SU-DHL-6 (cell line): ENCODE results near the gene LCTL.

ENCODE experiments used
- H2AFZ ChIP-seq: fragments of 200-600 bp; sonication (generic); 2 replicates; pipeline ENCODE4 v1.6.1; 2014; ENCODE audit warnings: low read depth, mild to moderate bottlenecking, moderate library complexity, mixed read lengths, antibody characterized with exemption, low read length; ENCODE audit not compliant: severe bottlenecking
- H3F3A ChIP-seq: fragments of 200-600 bp; shearing (Covaris generic); 2 replicates; pipeline ENCODE4 v1.6.0; 2016; ENCODE audit warnings: antibody characterized with exemption, mild to moderate bottlenecking; ENCODE audit not compliant: insufficient read depth
- H3K27ac ChIP-seq: fragments of 200-600 bp; sonication (generic); 2 replicates; pipeline ENCODE4 v1.5.1; 2016; ENCODE audit warnings: low read depth, mild to moderate bottlenecking, low read length, moderate library complexity, mixed read lengths
- H3K27me3 ChIP-seq: fragments of 200-600 bp; sonication (generic), shearing (Covaris generic); 2 replicates; pipeline ENCODE4 v1.6.0; 2014; ENCODE audit warnings: mild to moderate bottlenecking, low read length
- H3K36me3 ChIP-seq: fragments of 200-600 bp; sonication (generic); 2 replicates; pipeline ENCODE4 v1.6.1; 2014; ENCODE audit warnings: mild to moderate bottlenecking, low read length, mixed read lengths
- H3K4me2 ChIP-seq: fragments of 300-600, 200-600 bp; shearing (Covaris generic), sonication (generic); 2 replicates; pipeline ENCODE4 v1.6.0; 2014; ENCODE audit warnings: low read length, low read depth, mild to moderate bottlenecking; ENCODE audit not compliant: poor library complexity, severe bottlenecking
- H3K4me3 ChIP-seq: fragments of 200-600 bp; sonication (generic); 2 replicates; pipeline ENCODE4 v1.5.1; 2014; ENCODE audit warnings: antibody characterized with exemption, low read length, mild to moderate bottlenecking, mixed read lengths; ENCODE audit not compliant: insufficient read depth, poor library complexity, severe bottlenecking
- H3K79me2 ChIP-seq: fragments of 200-600 bp; sonication (generic); 2 replicates; pipeline ENCODE4 v1.6.1; 2014; ENCODE audit warnings: mild to moderate bottlenecking, low read length, moderate library complexity; ENCODE audit not compliant: insufficient read depth
- H3K9ac ChIP-seq: fragments of 200-600 bp; sonication (generic); 2 replicates; pipeline ENCODE4 v1.7.0; 2014; ENCODE audit warnings: mild to moderate bottlenecking, low read length
- H3K9me2 ChIP-seq: fragments of 200-600 bp; sonication (generic); replicated peaks from 2 replicates; pipeline ENCODE4 v1.6.1; 2014; ENCODE audit warnings: low read length; ENCODE audit not compliant: insufficient read depth
- H3K9me3 ChIP-seq: fragments of 200-600 bp; sonication (generic); 2 replicates; pipeline ENCODE4 v1.6.1; 2014; ENCODE audit warnings: low read length, mixed read lengths; ENCODE audit not compliant: insufficient read depth
- H4K20me1 ChIP-seq: fragments of 200-600 bp; sonication (generic); 2 replicates; pipeline ENCODE4 v1.6.1; 2014; ENCODE audit warnings: low read depth, mild to moderate bottlenecking, antibody characterized with exemption, low read length, moderate library complexity, mixed read lengths
- CTCF ChIP-seq: fragments of 200-600 bp; sonication (generic); IDR thresholded peaks from one replicate; pipeline ENCODE4 v1.5.1; 2017; ENCODE audit warnings: antibody characterized with exemption, mild to moderate bottlenecking, low read length, moderate library complexity; ENCODE audit not compliant: insufficient read depth, poor library complexity, severe bottlenecking
- EZH2phosphoT487 ChIP-seq: fragments of 200-600 bp; sonication (generic), shearing (Covaris generic); conservative IDR thresholded peaks from 2 replicates; pipeline ENCODE4 v1.6.1; 2018; ENCODE audit warnings: mild to moderate bottlenecking, antibody characterized with exemption, low read length, moderate library complexity, mixed read lengths

Gene LCTL

DNA sequence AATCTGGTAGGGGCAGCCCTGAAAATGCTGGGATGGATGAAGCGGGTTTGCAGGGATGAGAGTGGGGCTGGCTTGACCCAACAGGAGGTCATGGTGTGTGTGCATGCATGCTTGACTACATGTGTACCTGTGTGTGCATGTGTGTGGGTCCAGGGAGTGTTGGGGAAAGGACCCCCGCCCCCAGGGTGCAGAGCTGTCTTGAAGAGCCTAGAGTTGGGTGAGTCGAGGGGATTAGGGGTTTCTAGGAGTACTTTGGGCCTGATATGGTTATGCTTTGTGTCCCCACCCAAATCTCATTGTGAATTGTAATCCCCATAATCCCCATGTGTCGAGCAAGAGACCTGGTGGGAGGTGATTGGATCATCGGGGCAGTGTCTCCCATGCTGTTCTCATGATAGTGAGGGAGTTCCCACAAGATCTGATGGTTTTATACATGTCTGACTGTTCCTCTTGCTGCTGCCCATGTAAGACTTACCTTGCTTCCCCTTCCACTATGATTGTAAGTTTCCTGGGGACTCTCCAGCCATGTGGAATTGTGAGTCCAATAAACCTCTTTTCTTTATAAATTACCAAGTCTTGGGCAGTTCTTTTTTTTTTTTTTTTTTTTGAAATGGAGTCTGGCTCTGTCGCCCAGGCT is 5.2 kb upstream of the LCTL start:
- Histone ChIP-seq H3F3A (no peaks in the 10 kb centered on the region), H3K9me2 (no peaks in the 10 kb centered on the region), H3K27me3 (no peaks in the 10 kb centered on the region), H2AFZ (no peak overlapping the region), H3K9ac (no peak overlapping the region), H3K36me3 (no peaks in the 10 kb centered on the region), H3K79me2 (no peaks in the 10 kb centered on the region), H4K20me1 (no peaks in the 10 kb centered on the region), H3K9me3 (no peaks in the 10 kb centered on the region), H3K27ac (no peak overlapping the region), H3K4me2 (no peak overlapping the region), H3K4me3 (no peak overlapping the region)
- TF ChIP-seq CTCF = no peak
- no peak for TF ChIP-seq EZH2phosphoT487

- no peaks in the 10 kb centered on the region for H3K79me2 ChIP-seq
- H3K4me3 ChIP-seq = no peak overlapping the region
- no peaks in the 10 kb centered on the region for H3F3A ChIP-seq
- no peak overlapping the region for H3K27ac ChIP-seq
- no peak overlapping the region for H2AFZ ChIP-seq
- H4K20me1 ChIP-seq = no peaks in the 10 kb centered on the region
- no peaks in the 10 kb centered on the region for H3K9me3 ChIP-seq
- H3K4me2 ChIP-seq = no peak overlapping the region
- no peak for TF ChIP-seq EZH2phosphoT487
- TF ChIP-seq CTCF = no peak
- no peaks in the 10 kb centered on the region for H3K36me3 ChIP-seq
- no peaks in the 10 kb centered on the region for H3K9me2 ChIP-seq
- no peak overlapping the region for H3K9ac ChIP-seq
- no peaks in the 10 kb centered on the region for H3K27me3 ChIP-seq
Observed at GRCh38 chr15:66570327-66570726, 4.5 kb upstream of the LCTL start.

DNA sequence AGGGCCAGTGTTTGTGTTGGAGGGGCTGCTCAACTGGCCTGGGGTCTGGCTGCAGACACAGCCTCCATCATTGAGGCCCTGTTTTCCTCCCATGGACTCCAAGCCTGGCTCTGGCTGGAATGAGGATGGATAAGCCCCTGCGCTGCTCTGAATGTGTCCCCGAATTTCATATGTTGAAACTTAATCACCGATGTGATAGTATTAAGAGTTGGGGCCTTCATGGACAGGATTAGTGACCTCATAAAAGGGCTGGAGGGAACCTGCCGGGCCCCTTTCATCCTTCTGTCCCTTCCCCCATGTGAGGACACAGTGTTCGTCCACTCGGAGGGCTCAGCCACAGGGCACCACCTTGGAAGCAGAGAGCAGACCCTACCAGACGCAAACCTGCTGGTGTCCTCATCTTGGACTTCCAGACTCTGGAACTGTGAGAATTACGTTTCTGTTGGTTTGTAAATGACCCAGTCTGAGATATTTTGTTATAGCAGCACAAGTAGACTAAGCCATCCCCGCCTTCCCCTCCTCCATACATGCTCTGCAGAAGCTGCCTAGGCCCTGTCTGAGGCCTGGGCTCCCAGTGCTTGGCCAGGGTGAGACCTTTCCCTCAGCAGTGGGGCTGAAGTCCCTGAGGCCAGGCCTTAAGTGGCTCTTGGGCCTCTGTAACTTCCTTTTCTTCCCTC is 3.8 kb upstream of the LCTL start:
- H4K20me1 ChIP-seq = no peaks in the 10 kb centered on the region
- no peaks in the 10 kb centered on the region for H3K27me3 ChIP-seq
- H3K9ac ChIP-seq = no peak overlapping the region
- no peak overlapping the region for H3K4me2 ChIP-seq
- no peaks in the 10 kb centered on the region for H3K9me3 ChIP-seq
- no peak overlapping the region for H3K27ac ChIP-seq
- no peaks in the 10 kb centered on the region for H3K79me2 ChIP-seq
- no peak overlapping the region for H2AFZ ChIP-seq
- H3F3A ChIP-seq = no peaks in the 10 kb centered on the region
- TF ChIP-seq EZH2phosphoT487 (no peak), CTCF (no peak)
- no peaks in the 10 kb centered on the region for H3K9me2 ChIP-seq
- H3K36me3 ChIP-seq = no peaks in the 10 kb centered on the region
- no peak overlapping the region for H3K4me3 ChIP-seq
